IMR-90 (cell line): ENCODE data around the gene PRMT2. TPM values are rescaled to one million over a fixed set of nuclear protein-coding genes. Genes with fewer than 3 reads are reported as not detected.

Source experiments
- ATAC-seq: fragments of 200-7000 bp; cut with Tn5 transposase; 2 replicates; pipeline ENCODE4 v1.9.1; 2020; ENCODE audit warnings: low read depth, mild to moderate bottlenecking, moderate library complexity
- BruUV-seq: library from RNA; stranded (reverse); fragments of 400-500 nt; replicated peaks from 2 replicates; lab custom pipeline; 2021; lab: Mats Ljungman, UMichigan
- CTCF ChIA-PET: fragments of 300-600 bp; formaldehyde crosslinking; extraction: SDS; loops from one replicate; lab custom pipeline; 2021; ENCODE audit warnings: antibody characterized with exemption; lab: Yijun Ruan, JAX
- POLR2A ChIA-PET: fragments of 300-600 bp; sonication (Branson Sonifier 250); formaldehyde crosslinking; loops from one replicate; lab custom pipeline; 2022; ENCODE audit warnings: antibody characterized with exemption; ENCODE audit not compliant: unreplicated experiment; lab: Charles Lee
- DNase-seq: peaks from one replicate; pipeline ENCODE4 v3.0.0; 2013
- H2AFZ ChIP-seq: replicated peaks from 2 replicates; pipeline ENCODE3; 2013; ENCODE audit warnings: low read length, mild to moderate bottlenecking; ENCODE audit not compliant: poor library complexity
- H2AK5ac ChIP-seq: 2 replicates; pipeline ENCODE4 v1.6.1; 2013; ENCODE audit warnings: low read depth, low read length, inconsistent platforms
- H2AK9ac ChIP-seq: replicated peaks from 2 replicates; pipeline ENCODE3; 2013; ENCODE audit warnings: mild to moderate bottlenecking, low read depth, low read length, moderate library complexity; ENCODE audit not compliant: poor library complexity
- H2BK120ac ChIP-seq: 2 replicates; pipeline ENCODE4 v1.6.1; 2013; ENCODE audit warnings: low read depth, low read length, inconsistent platforms
- H2BK15ac ChIP-seq: 3 replicates; pipeline ENCODE4 v1.6.1; 2013; ENCODE audit warnings: low read depth, low read length, inconsistent platforms
- H2BK20ac ChIP-seq: 2 replicates; pipeline ENCODE4 v1.6.1; 2013; ENCODE audit warnings: low read depth, mild to moderate bottlenecking, inconsistent platforms, low read length, moderate library complexity
- H2BK5ac ChIP-seq: 2 replicates; pipeline ENCODE4 v1.6.1; 2013; ENCODE audit warnings: mild to moderate bottlenecking, low read depth, low read length, inconsistent platforms; ENCODE audit not compliant: poor library complexity, severe bottlenecking
- H3K14ac ChIP-seq: replicated peaks from 2 replicates; pipeline ENCODE4 v1.6.1; 2013; ENCODE audit warnings: low read depth, low read length, inconsistent platforms
- H3K18ac ChIP-seq: 2 replicates; pipeline ENCODE4 v1.6.1; 2013; ENCODE audit warnings: low read depth, low read length, control low read depth
- H3K23ac ChIP-seq: 2 replicates; pipeline ENCODE4 v1.6.1; 2013; ENCODE audit warnings: low read depth, low read length, inconsistent platforms
- H3K27ac ChIP-seq: 2 replicates; pipeline ENCODE4 v1.5.1; 2013; ENCODE audit warnings: mild to moderate bottlenecking, control low read depth, low read length; ENCODE audit not compliant: insufficient read depth
- H3K27me3 ChIP-seq: 2 replicates; pipeline ENCODE4 v1.6.1; 2013; ENCODE audit warnings: low read length; ENCODE audit not compliant: control insufficient read depth, insufficient read depth
- H3K36me3 ChIP-seq: 2 replicates; pipeline ENCODE4 v1.6.1; 2013; ENCODE audit warnings: low read length, mixed read lengths; ENCODE audit not compliant: control insufficient read depth, insufficient read depth
- H3K4ac ChIP-seq: 2 replicates; pipeline ENCODE4 v1.6.1; 2013; ENCODE audit warnings: low read depth, low read length, inconsistent platforms
- H3K4me1 ChIP-seq: 2 replicates; pipeline ENCODE4 v1.6.1; 2013; ENCODE audit warnings: low read length, mixed read lengths; ENCODE audit not compliant: control insufficient read depth, insufficient read depth
- H3K4me2 ChIP-seq: 2 replicates; pipeline ENCODE4 v1.6.1; 2013; ENCODE audit warnings: low read depth, mild to moderate bottlenecking, control low read depth, low read length, moderate library complexity
- H3K4me3 ChIP-seq: 2 replicates; pipeline ENCODE4 v1.5.1; 2013; ENCODE audit warnings: low read depth, mild to moderate bottlenecking, control low read depth, low read length, moderate library complexity; ENCODE audit not compliant: insufficient read depth
- H3K56ac ChIP-seq: 2 replicates; pipeline ENCODE4 v1.6.1; 2013; ENCODE audit warnings: low read length, inconsistent platforms; ENCODE audit not compliant: insufficient read depth; ENCODE audit errors: extremely low read depth
- H3K79me1 ChIP-seq, 2 experiments: 2 replicates each; pipeline ENCODE4 v1.6.1; 2013; ENCODE audit warnings: low read length in 2 of 2, inconsistent platforms in 1 of 2, low read depth in 1 of 2
- H3K9ac ChIP-seq: 2 replicates; pipeline ENCODE4 v1.6.1; 2013; ENCODE audit warnings: low read depth, low read length, control low read depth
- H3K9me1 ChIP-seq: 2 replicates; pipeline ENCODE4 v1.6.1; 2013; ENCODE audit warnings: low read length, inconsistent platforms; ENCODE audit not compliant: insufficient read depth
- H3K9me3 ChIP-seq: 2 replicates; pipeline ENCODE4 v1.6.1; 2013; ENCODE audit warnings: low read length; ENCODE audit not compliant: control insufficient read depth, insufficient read depth
- H4K20me1 ChIP-seq: 2 replicates; pipeline ENCODE4 v1.6.1; 2013; ENCODE audit warnings: low read length, inconsistent platforms; ENCODE audit not compliant: insufficient read depth
- H4K5ac ChIP-seq: 2 replicates; pipeline ENCODE4 v1.6.1; 2013; ENCODE audit warnings: mild to moderate bottlenecking, low read depth, low read length, control low read depth
- H4K8ac ChIP-seq, 2 experiments: 2 replicates each; pipeline ENCODE4 v1.6.1; 2013; ENCODE audit warnings: low read depth in 2 of 2, low read length in 2 of 2, control low read depth in 1 of 2, inconsistent platforms in 1 of 2
- H4K91ac ChIP-seq: 2 replicates; pipeline ENCODE4 v1.6.1; 2013; ENCODE audit warnings: low read depth, low read length, inconsistent platforms; ENCODE audit not compliant: insufficient read depth
- CTCF ChIP-seq: conservative IDR thresholded peaks from 2 replicates; pipeline ENCODE4 v1.5.1; 2012; ENCODE audit warnings: mild to moderate bottlenecking, low read depth, low read length, improper control_type of control experiment
- FOS ChIP-seq: fragments of 150-350 bp; IDR thresholded peaks from 2 replicates; pipeline ENCODE4 v1.6.1; 2016; ENCODE audit warnings: low read depth, low read length
- RFX5 ChIP-seq: IDR thresholded peaks from 2 replicates; pipeline ENCODE4 v1.8.0; 2012; ENCODE audit warnings: low read depth, mild to moderate bottlenecking, low read length, moderate library complexity
- WGBS, 2 experiments: methylation state at CpG; one replicate each; pipeline versions ENCODE4 v1.1.5 to v1.1.7; 2013; ENCODE audit warnings: missing lambda C conversion rate in 2 of 2; ENCODE audit not compliant: insufficient read length in 1 of 2; ENCODE audit errors: extremely low coverage in 2 of 2; 5-methylcytosine and 5-hydroxymethylcytosine counted together
- dilution Hi-C: fragments of 300-500 bp; cut with HindIII; formaldehyde crosslinking; loops from one replicate; pipeline ENCODE4 v1.14.3; 2018; ENCODE audit warnings: low sequenced_read_pairs; ENCODE audit not compliant: unreplicated experiment
- in situ Hi-C: fragments of 300-500 bp; cut with MboI; formaldehyde crosslinking; loops from 3 replicates; pipeline ENCODE4 v1.14.3; 2019; ENCODE audit warnings: low sequenced_read_pairs, inconsistent platforms, mixed read lengths
- intact Hi-C: fragments of 100-400 bp; cut with micrococcal nuclease; formaldehyde crosslinking; loops from 2 replicates; pipeline ENCODE4 v1.10.0; 2022
- polyA plus RNA-seq, 3 experiments: library from polyadenylated mRNA; depleted of rRNA; stranded (reverse); fragments of >200 nt; gene quantifications; 2 replicates each; pipeline ENCODE4 v1.2.3, GENCODE V29; 2012; ENCODE audit warnings: low replicate concordance in 1 of 3
- total RNA-seq: library from RNA; depleted of rRNA; stranded (reverse); fragments of >200 nt; gene quantifications from 2 replicates; pipeline ENCODE4 v1.2.3, GENCODE V29; 2012

PRMT2 gene
- total and polyA plus RNA-seq, 2 of the 4 experiments (the other 2 are of a cell fraction), result 126 to 159 TPM

- no peak for TF ChIP-seq RFX5
- TF ChIP-seq CTCF, result no peak
- TF ChIP-seq FOS, result no peak
- peak overlapping the region; percentile 44 for H2AFZ ChIP-seq
- H2BK20ac ChIP-seq, result no peak overlapping the region
- dilution Hi-C loops, result no loop called here
- H2AK5ac ChIP-seq, result no peak overlapping the region
- ATAC-seq (no peak), DNase-seq (no peak)
- H3K9me1 ChIP-seq, result no peaks in the 10 kb centered on the region
- no peak overlapping the region for H3K4ac ChIP-seq
- no peaks in the 10 kb centered on the region for H3K79me1 ChIP-seq
- no TSS peak for BruUV-seq
- no peak overlapping the region for H2AK9ac ChIP-seq
- in situ Hi-C loops, result no loop called here
- H3K4me3 ChIP-seq, result no peak overlapping the region
- peaks cover 20% of the 10 kb centered on the region for H3K9me3 ChIP-seq
- H2BK120ac ChIP-seq, result no peak overlapping the region
- no peak overlapping the region for H3K18ac ChIP-seq
- no peaks in the 10 kb centered on the region for H3K36me3 ChIP-seq
- H3K9ac ChIP-seq, result no peak overlapping the region
- H3K14ac ChIP-seq, result no peak overlapping the region
- no peak overlapping the region for H4K8ac ChIP-seq
- no peak overlapping the region for H3K56ac ChIP-seq
- no peak overlapping the region for H2BK5ac ChIP-seq
- POLR2A ChIA-PET, result no interaction called here
- no peak overlapping the region for H3K23ac ChIP-seq
- no peak overlapping the region for H4K91ac ChIP-seq
- no peak overlapping the region for H3K4me2 ChIP-seq
- WGBS, 2 experiments, result 91% methylated on average over 4 of the region's 9 CpGs; no CpG with 5 or more reads in 1 of the 2 experiments
- intact Hi-C loops, result no loop called here
- no peaks in the 10 kb centered on the region; the same call in 1 of the 2 replicates for H4K20me1 ChIP-seq
- H3K27ac ChIP-seq, result no peak overlapping the region
- no peak overlapping the region for H2BK15ac ChIP-seq
- H3K4me1 ChIP-seq, result peaks cover 1% of the 10 kb centered on the region; the same call in 1 of the 2 replicates
- no peak overlapping the region for H4K5ac ChIP-seq
- no peaks in the 10 kb centered on the region for H3K27me3 ChIP-seq
- CTCF ChIA-PET, result interaction anchor here (0.5 kb wide), 1 partner anchor 23 kb away, joined by 3 read pairs; no protein-coding TSS in a partner anchor
These were observed 13.9 kb upstream of the PRMT2 start for GRCh38 chr21:46621457-46622182.
